ENCODE data around the gene WBP4. TPM values are rescaled to one million over a fixed set of nuclear protein-coding genes. Genes with fewer than 3 reads are reported as not detected.
A peak's percentile ranks its signal among the peaks of the same experiment; 100 is the strongest.

Gene WBP4
- total RNA-seq, 2 donors from 2014 or later, result 8.5 to 10.6 TPM

DNA sequence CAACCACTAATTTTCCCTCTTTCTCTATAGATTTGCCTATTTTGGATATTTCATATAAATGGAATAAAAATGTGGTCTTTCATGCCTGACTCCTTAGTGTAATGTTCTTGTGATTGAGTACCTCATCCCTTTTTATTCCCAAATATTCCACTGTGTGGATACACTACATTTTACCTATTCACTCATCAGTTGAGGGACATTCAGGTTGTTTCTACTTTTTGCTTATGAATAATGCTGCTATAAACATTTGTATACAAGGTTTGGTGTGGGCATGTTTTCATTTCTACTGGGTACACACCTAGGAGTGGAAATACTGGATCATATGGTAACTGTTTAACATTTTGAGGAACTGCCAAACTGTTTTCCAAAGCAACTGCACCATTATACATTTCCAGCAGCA lies 5.1 kb upstream of the WBP4 start:
- Mint-ChIP-seq H3K27me3 (no peaks in the 10 kb centered on the region), H3K36me3 (no peaks in the 10 kb centered on the region), H3K4me3 (no peak overlapping the region), H3K4me1 (ENCODE audit: low read depth in 2 of 2) (peaks cover 43 to 54% of the 10 kb centered on the region in 2 donors), H3K9me3 (no peaks in the 10 kb centered on the region), H3K27ac (peak overlapping the region in 1 of 2 donors; percentile 23)
- ATAC-seq (no peak), DNase-seq (ENCODE audit: low spot score) (no peak)

DNA sequence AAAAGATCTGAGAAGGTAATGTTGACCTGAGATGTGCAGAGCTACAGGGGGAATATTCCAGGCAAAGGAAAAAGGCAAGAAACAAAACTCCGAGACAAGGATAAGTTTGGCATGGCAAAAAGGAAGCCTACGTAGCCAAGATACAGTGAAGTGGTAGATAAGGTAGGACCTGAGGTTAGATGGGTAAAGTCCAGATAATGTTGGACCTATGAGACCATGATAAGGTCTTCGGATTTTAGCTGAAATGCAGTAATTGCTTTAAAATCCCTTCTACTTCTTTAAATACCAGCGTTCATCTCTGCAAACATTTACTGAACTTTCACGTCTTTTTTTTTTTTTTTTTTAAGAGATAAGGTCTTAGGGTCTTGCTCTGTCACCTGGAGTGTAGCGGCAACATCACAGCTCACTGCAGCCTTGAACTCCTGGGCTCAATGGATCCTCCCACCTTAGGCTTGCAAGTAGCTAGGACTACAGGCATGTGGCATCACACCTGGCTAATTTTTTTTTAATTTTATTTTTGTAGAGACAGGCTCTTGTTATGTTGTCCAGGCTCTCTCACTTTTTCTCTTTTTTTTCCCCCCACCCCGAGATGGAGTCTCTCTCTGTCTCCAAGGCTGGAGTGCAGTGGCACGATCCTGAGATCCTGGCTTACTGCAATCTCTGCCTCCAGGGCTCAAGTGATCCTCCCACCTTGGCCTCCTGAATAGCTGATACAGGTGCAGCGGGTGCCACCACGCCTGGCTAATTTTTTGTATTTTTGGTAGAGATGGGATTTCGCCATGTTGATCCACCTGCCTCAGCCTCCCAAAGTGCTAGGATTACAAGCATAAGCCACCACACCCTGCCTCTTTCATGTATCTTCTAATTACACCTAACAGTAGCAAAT lies 4.2 kb upstream of the WBP4 start:
- Mint-ChIP-seq H3K36me3 (no peaks in the 10 kb centered on the region), H3K4me1 (ENCODE audit: low read depth in 2 of 2) (peaks cover 43 to 55% of the 10 kb centered on the region in 2 donors), H3K27ac (peak overlapping the region in 1 of 2 donors; percentile 23), H3K27me3 (no peaks in the 10 kb centered on the region), H3K4me3 (no peak overlapping the region), H3K9me3 (no peaks in the 10 kb centered on the region)
- ATAC-seq, result no peak
- no peak for DNase-seq (ENCODE audit: low spot score)

DNA sequence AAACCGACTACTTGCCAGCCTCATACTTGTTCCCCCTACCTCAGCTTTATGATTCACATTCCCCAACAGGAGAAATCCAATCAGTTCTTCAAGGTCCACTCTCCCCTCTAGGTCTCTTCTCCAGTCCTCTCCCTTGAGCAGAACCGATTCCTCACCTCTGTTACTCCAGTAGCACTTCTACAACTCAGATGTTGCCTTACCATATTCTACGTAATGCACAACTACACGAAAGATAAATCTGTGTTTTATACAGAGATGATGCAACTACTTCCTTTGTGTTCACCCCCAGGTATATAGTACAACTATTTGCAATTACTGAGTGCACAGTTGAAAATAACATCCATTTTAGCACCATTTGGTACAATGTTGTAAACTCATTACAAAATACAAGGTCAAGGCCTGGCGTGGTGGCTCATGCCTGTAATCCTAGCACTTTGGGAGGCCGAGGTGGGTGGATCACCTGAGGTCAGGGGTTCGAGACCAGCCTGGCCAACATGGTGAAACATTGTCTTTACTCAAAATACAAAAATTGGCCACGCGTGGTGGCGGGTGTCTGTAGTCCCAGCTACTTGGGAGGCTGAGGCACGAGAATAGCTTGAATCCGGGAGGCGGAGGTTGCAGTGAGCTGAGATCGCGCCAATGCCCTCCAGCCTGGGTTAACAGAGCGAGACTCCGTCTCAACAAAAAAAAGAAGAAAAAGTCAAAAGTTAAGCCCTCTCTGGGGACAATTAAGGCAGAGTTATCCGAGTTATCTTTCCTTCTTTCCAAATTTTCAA lies 2.8 kb upstream of the WBP4 start:
- H3K9me3 Mint-ChIP-seq, result no peaks in the 10 kb centered on the region
- H3K27me3 Mint-ChIP-seq, result no peaks in the 10 kb centered on the region
- H3K4me1 Mint-ChIP-seq (ENCODE audit: low read depth in 2 of 2), result peaks cover 49 to 59% of the 10 kb centered on the region in 2 donors
- H3K36me3 Mint-ChIP-seq, result no peaks in the 10 kb centered on the region
- H3K4me3 Mint-ChIP-seq, result peak overlapping the region; percentile 97
- DNase-seq (ENCODE audit: low spot score) (no peak), ATAC-seq (no peak)
- peak overlapping the region; percentile 97 to 98 for H3K27ac Mint-ChIP-seq

DNA sequence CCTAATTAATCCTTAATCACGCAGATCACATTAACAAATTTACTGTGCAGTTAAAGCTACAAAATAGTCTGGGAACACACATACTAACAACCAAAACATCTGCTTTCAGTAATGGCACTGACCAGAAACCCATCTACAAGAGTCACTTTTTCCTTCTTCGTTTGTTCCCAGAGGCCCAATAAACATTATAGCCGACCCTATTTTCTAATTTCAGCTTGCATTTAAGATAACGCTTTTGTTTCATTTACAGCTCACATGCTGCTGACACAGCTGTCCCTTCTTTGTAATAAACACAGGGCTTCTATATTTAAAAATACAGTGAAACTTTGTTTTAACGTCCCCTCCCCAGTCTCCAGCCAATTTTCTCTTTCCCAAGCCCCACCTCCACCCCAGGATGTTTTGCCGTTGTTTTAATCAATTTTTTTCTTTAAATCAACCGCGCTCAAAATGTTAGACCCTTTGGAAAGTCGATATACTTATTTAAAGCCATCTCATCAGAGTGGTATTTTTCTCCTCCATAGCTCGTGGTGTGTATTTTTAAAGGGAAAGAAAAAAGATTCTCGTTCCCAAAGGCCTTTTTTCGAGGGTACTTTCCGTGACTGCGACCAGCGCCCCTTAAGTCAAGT lies 1.7 kb upstream of the WBP4 start:
- Mint-ChIP-seq H3K27ac (peak overlapping the region; percentile 97 to 98), H3K4me1 (ENCODE audit: low read depth in 2 of 2) (peaks cover 48% of the 10 kb centered on the region in 2 donors), H3K9me3 (no peaks in the 10 kb centered on the region), H3K4me3 (peak overlapping the region; percentile 97), H3K27me3 (no peaks in the 10 kb centered on the region), H3K36me3 (no peaks in the 10 kb centered on the region)
- ATAC-seq, result no peak
- DNase-seq (ENCODE audit: low spot score), result no peak

DNA sequence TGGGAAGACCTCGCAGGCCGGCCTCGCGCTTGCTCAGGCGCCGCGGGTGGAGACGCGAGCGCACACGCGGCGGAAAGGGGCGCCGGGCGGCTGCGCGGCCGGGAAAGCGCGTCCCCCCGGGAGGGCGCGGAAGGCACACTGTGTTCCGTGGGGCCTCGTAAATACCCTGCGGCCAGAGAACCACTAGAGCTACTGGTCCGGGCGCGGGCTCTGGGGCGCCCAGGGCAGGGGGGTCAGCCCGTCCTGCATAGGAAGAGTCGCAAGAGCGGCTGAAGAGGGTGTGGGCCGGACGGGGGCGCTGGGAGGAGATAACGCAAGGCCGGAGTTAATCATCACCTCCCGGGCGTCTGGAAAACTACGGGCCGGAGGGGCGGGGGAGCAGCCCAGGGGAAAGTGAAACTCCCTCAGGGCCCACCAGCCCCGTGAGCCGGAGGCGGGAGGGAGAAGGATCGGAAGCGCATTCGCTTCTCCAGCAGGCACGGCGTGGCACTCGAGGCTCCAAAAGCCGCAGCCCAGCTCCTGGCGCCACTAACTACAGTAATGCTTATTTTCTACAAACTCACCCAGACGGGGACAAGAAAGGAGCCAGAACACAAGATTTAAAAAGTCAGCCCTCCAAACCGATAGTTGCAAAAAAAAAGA lies 1.1 kb upstream of the WBP4 start:
- ATAC-seq (peak; percentile 68 to 77), DNase-seq (ENCODE audit: low spot score) (peak; percentile 91)
- H3K4me3 Mint-ChIP-seq, result peak overlapping the region; percentile 97
- peak overlapping the region; percentile 97 to 98 for H3K27ac Mint-ChIP-seq
- no peaks in the 10 kb centered on the region for H3K36me3 Mint-ChIP-seq
- no peaks in the 10 kb centered on the region for H3K27me3 Mint-ChIP-seq
- no peaks in the 10 kb centered on the region for H3K9me3 Mint-ChIP-seq
- H3K4me1 Mint-ChIP-seq (ENCODE audit: low read depth in 2 of 2), result peaks cover 42% of the 10 kb centered on the region in 2 donors

DNA sequence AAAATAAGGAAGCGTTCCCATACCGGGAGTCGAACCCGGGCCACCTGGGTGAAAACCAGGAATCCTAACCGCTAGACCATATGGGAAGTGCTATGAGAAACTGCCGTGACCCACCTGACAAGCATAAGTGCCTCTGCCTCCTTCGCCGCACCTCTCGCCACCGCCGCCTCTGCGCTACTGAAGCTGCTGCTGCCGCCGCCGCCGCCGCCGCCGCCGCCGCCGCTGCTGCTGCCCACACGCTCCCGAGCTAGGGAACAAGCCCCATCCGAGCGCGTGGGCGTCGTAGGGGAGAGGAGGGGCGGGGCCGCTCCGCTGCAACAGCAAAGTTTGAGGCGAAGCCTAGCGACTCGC lies 610 bp upstream of the WBP4 start:
- DNase-seq (ENCODE audit: low spot score) (peak; percentile 93), ATAC-seq (peak; percentile 72 to 79)
- Mint-ChIP-seq H3K27ac (peak overlapping the region; percentile 97 to 98), H3K4me3 (peak overlapping the region; percentile 97), H3K27me3 (no peaks in the 10 kb centered on the region), H3K9me3 (no peaks in the 10 kb centered on the region), H3K4me1 (ENCODE audit: low read depth in 2 of 2) (peaks cover 39 to 40% of the 10 kb centered on the region in 2 donors), H3K36me3 (no peaks in the 10 kb centered on the region)

DNA sequence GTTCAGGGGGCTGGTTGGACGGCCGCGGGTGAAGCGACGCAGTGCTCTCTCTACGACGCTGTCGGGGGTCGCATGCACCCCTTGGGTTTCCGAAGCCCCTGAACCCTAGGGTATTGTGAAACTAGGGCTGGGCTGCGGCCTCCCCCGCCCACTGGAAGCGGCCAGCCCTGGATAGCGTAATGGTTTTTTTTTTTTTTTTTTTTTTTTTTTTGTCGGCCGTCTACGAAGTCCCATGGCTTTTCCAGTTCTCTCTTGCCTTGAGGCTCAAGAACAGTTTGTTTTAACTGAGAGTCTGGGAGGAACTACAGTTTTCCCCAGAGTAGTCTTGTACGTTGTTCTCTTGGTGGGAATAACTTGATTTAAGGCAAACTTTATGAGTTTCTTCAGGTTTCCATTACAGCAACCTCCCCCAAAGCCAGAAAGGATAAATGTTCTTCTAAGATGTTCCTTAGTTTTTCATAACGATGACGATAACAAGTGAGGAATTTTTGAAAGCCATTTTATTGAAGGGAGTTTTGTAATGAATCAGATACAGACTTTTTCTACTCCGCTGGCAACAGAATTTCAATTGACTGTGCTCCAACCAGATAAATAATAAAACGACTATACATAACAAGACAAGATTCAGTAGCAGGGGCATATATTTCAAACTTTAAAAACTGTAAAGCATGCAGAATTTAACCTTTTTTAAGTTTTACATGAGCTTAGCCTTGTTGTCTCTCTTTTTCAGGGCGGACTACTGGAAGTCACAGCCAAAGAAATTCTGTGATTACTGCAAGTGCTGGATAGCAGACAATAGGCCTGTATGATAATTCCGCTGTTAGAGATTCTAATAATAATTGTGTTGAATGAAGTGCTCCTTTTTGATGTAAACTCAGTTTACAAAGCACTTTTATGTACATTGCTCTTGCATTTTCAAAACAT lies 867 bp downstream of the WBP4 start:
- H3K4me1 Mint-ChIP-seq (ENCODE audit: low read depth in 2 of 2), result peaks cover 30 to 32% of the 10 kb centered on the region in 2 donors
- no peak for DNase-seq (ENCODE audit: low spot score)
- peak overlapping the region; percentile 97 for H3K4me3 Mint-ChIP-seq
- no peaks in the 10 kb centered on the region for H3K27me3 Mint-ChIP-seq
- no peaks in the 10 kb centered on the region for H3K9me3 Mint-ChIP-seq
- peak; percentile 42 to 62 for ATAC-seq
- peaks cover 3% of the 10 kb centered on the region for H3K36me3 Mint-ChIP-seq
- peak overlapping the region; percentile 97 to 98 for H3K27ac Mint-ChIP-seq

DNA sequence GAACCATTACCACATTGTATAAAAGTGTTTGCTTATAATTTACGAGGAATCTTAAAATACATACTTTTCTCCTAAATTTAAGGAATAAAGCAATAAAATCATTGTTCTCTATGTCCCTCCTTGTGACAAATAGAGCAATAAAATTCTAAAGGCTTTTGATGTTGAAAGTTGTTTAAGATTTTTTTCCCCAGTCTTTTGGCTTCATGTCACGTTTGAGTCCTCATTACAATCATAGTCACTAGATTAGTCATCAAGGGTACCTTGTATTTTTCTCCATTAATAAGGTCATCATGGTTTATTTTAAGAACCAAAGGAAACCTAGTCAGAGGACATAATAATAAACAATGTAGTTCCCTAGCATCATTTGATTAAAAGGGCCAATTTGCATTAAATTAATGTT lies 3.2 kb downstream of the WBP4 start:
- DNase-seq (ENCODE audit: low spot score) (no peak), ATAC-seq (no peak)
- Mint-ChIP-seq H3K9me3 (no peaks in the 10 kb centered on the region), H3K27me3 (no peaks in the 10 kb centered on the region), H3K4me1 (ENCODE audit: low read depth in 2 of 2) (peaks cover 19 to 21% of the 10 kb centered on the region in 2 donors), H3K4me3 (no peak overlapping the region), H3K27ac (no peak overlapping the region), H3K36me3 (peaks cover 11% of the 10 kb centered on the region)

DNA sequence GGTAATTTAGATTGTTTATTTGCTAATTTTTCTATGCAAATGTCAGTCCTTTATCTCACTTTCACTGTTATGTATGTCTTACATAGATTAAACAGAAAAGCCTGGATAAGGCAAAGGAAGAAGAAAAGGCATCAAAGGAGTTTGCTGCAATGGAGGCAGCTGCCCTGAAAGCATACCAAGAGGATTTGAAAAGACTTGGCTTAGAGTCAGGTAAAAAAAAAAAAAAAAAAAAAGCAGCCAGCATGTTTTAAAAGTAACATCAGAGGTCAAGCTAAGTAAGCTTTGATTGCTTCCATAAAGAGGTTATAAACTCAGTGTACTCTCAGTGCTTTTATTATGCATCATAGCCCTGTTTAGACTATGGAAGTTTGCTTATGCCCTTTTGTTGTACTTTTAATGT lies 3.8 kb downstream of the WBP4 start:
- Mint-ChIP-seq H3K9me3 (no peaks in the 10 kb centered on the region), H3K27ac (no peak overlapping the region), H3K36me3 (peaks cover 13% of the 10 kb centered on the region), H3K4me1 (ENCODE audit: low read depth in 2 of 2) (peaks cover 13 to 17% of the 10 kb centered on the region in 2 donors), H3K27me3 (no peaks in the 10 kb centered on the region), H3K4me3 (no peak overlapping the region)
- DNase-seq (ENCODE audit: low spot score), result no peak
- no peak for ATAC-seq

DNA sequence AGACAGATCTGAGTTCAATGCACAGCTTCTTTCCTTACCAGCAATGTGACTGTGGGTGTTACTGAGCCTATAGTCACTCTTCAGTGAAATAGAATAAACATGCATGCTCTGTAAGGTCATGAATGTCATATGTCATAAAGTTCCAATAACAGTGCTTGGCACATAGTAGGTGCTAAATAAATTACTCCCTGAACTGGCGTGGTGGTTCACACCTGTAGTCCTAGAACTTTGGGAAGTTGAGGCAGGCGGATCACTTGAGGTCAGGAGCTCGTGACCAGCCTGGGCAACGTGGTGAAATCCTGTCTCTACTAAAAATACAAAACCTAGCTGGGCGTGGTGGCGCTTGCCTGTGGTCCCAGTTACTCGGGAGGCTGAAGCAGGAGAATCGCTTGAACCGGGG lies 13.2 kb downstream of the WBP4 start:
- H3K4me1 Mint-ChIP-seq (ENCODE audit: low read depth in 2 of 2), result no peaks in the 10 kb centered on the region
- H3K27me3 Mint-ChIP-seq, result no peaks in the 10 kb centered on the region
- ATAC-seq (no peak), DNase-seq (ENCODE audit: low spot score) (no peak)
- H3K4me3 Mint-ChIP-seq, result no peak overlapping the region
- no peaks in the 10 kb centered on the region for H3K9me3 Mint-ChIP-seq
- peaks cover 19% of the 10 kb centered on the region for H3K36me3 Mint-ChIP-seq
- H3K27ac Mint-ChIP-seq, result no peak overlapping the region

DNA sequence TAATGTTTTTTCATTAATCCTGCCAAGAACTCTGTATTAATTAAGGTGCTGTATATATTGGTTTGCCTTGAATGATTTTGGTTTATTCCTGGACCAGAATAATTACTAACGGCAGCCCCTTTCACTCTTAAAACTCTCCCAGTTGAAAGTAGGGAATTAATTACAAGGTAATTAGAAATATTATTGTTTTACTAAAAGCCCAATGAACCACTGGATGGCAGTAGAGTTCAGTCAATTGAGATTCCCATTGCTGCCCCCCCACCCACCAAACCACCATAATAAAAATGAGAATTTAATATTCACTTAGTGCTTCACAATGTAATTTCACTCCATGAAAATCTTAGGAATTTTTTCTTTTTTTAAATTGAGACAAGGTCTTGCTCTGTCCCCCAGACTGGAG lies 13.7 kb downstream of the WBP4 start:
- H3K36me3 Mint-ChIP-seq, result peaks cover 17% of the 10 kb centered on the region
- ATAC-seq, result no peak

DNA sequence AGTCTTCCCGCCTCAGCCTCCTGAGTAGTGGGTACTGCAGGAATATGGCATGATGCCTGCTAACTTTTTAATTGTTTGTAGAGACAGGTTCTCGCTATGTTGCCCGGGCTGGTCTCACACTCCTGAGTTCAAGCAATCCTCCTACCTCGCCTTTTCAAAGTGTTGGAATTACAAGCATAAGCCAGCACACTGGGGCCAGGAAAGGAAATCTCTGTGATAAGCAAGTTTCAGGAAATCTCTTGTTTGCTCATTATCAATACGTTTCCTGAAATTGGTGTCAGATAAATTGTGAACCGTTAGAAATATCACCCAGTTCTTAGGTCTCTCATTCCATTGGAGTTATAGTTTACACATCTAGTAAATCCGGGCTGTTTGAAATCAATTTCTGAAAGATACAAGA lies 14.2 kb downstream of the WBP4 start:
- H3K36me3 Mint-ChIP-seq, result peaks cover 13% of the 10 kb centered on the region
- no peak overlapping the region for H3K27ac Mint-ChIP-seq
- H3K9me3 Mint-ChIP-seq, result no peaks in the 10 kb centered on the region
- H3K4me1 Mint-ChIP-seq (ENCODE audit: low read depth in 2 of 2), result no peaks in the 10 kb centered on the region
- no peak overlapping the region for H3K4me3 Mint-ChIP-seq
- no peak for DNase-seq (ENCODE audit: low spot score)
- no peak for ATAC-seq
- no peaks in the 10 kb centered on the region for H3K27me3 Mint-ChIP-seq

More for the DNA sequence above, 13.7 kb downstream of the WBP4 start:
- no peak for DNase-seq (ENCODE audit: low spot score)
- no peaks in the 10 kb centered on the region for H3K9me3 Mint-ChIP-seq
- no peak overlapping the region for H3K27ac Mint-ChIP-seq
- H3K4me1 Mint-ChIP-seq (ENCODE audit: low read depth in 2 of 2), result no peaks in the 10 kb centered on the region
- no peak overlapping the region for H3K4me3 Mint-ChIP-seq
- H3K27me3 Mint-ChIP-seq, result no peaks in the 10 kb centered on the region

DNA sequence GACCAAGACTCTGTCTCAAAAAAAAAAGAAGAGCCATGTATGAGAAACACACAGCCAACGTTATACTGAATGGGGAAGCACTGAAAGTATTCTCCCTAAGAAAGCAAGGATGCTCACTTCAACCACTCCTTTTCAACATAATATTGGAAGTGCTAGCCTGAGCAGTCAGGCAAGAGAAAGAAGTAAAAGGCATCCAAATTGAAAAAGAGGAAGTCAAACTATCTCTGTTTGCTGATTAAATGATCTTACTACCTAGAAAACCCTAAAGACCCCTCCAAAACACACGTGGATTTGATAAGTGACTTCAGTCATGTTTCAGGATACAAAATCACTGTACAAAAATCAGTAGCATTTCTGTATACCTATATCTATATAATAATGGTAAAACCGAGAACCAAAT lies 16.2 kb downstream of the WBP4 start:
- DNase-seq (ENCODE audit: low spot score), result no peak
- Mint-ChIP-seq H3K4me3 (no peak overlapping the region), H3K9me3 (no peaks in the 10 kb centered on the region), H3K27ac (no peak overlapping the region), H3K27me3 (no peaks in the 10 kb centered on the region), H3K36me3 (peaks cover 13% of the 10 kb centered on the region), H3K4me1 (ENCODE audit: low read depth in 2 of 2) (no peaks in the 10 kb centered on the region)
- no peak for ATAC-seq

Measured in natural killer cell treated with Interleukin-12 subunit alpha and Interleukin-12 subunit beta and Interleukin-15 and Interleukin-18, amount 100 ng/mL, for 72 hours (primary cell).